Heart left ventricle (tissue), 13 donors: ENCODE data around the gene KRTAP4-4.

ENCODE experiments used
- CTCF ChIP-seq, 12 donors: fragments of 200-600 bp; sonication (generic) in 4 of 12; IDR thresholded peaks; one replicate each; pipeline versions ENCODE4 v1.5.0 to v1.8.0; 2018 to 2022; ENCODE audit warnings: antibody characterized with exemption in 12 of 12, mild to moderate bottlenecking in 5 of 12
- POLR2A ChIP-seq, 2 donors: fragments of 450-650 bp; IDR thresholded peaks; one replicate each; pipeline ENCODE4 v1.6.1; 2017; ENCODE audit warnings: antibody characterized with exemption in 2 of 2, mild to moderate bottlenecking in 2 of 2, moderate library complexity in 2 of 2
- donor health status: ischemic (EF 13 %, LVEDD 7.1; RV severe dilation, severe dysfunction).
- donor health status: DM: no; HTN: yes; CAD: no.
- donor health status: DM: no; HTN: no; CAD: no.
- donor health status: ischemic (EF 25% LVEDD 6.9; RV normal size, moderate dysfunction).
- donor health status: ischemic (EF 25% LVEDD 5.7; RV mildly dilated, moderate dysfunction).
- donor health status: ischemic (EF 35%, LVEDD 5.7; RV mildly dilated, moderate dysfunction).
- donor health status: nonischemic (EF 11% LVEDD 7.7; RV severe dilation, severe dysfunction).
- donor health status: DM: yes; HTN: yes; CAD: no.
- donor health status: PGD.
- donor health status: ischemic (EF 29% LVEDD 5.4; RV normal size, mild dysfunction).
- donor health status: nonischemic (EF 23%, LVEDD 6.1; RV moderate dilation, normal function).

- TF ChIP-seq CTCF (IDR thresholded peaks at IDR 0.05) (no peak), POLR2A (IDR thresholded peaks at IDR 0.05) (no peak)
These were observed 12.9 kb downstream of the KRTAP4-4 start for GRCh38 chr17:41147531-41148204.
